Heart right ventricle (tissue), 16 donors: Measurements from ENCODE around the gene ST6GALNAC3. TPM values are rescaled to one million over a fixed set of nuclear protein-coding genes. Genes with fewer than 3 reads are reported as not detected.

Experiments
- ATAC-seq, 8 donors: fragments of 200-7000 bp; cut with Tn5 transposase; one replicate each; pipeline ENCODE4 v1.9.1; 2020; ENCODE audit warnings: mild to moderate bottlenecking in 8 of 8, moderate library complexity in 8 of 8, moderate number of reproducible peaks in 1 of 8
- DNase-seq, 2 donors: peaks; one replicate each; pipeline ENCODE4 v3.0.0-alpha.2; 2020
- H3K27ac ChIP-seq, 10 donors: fragments of 200-600 bp; sonication (generic) in 2 of 10; one replicate each; pipeline versions ENCODE4 v1.5.0 to v1.8.0; 2020 to 2022; ENCODE audit warnings: mild to moderate bottlenecking in 3 of 10
- H3K27me3 ChIP-seq, 7 donors: fragments of 200-600 bp; one replicate each; pipeline ENCODE4 v1.8.0; 2021 to 2022; ENCODE audit warnings: mild to moderate bottlenecking in 2 of 7
- H3K36me3 ChIP-seq, 9 donors: fragments of 200-600 bp; sonication (generic) in 1 of 9; one replicate each; pipeline versions ENCODE4 v1.5.0 to v1.8.0; 2020 to 2022; ENCODE audit warnings: mild to moderate bottlenecking in 2 of 9
- H3K4me1 ChIP-seq, 9 donors: fragments of 200-600 bp; sonication (generic) in 1 of 9; one replicate each; pipeline versions ENCODE4 v1.5.0 to v1.8.0; 2020 to 2022; ENCODE audit warnings: mild to moderate bottlenecking in 4 of 9
- H3K4me3 ChIP-seq, 10 donors: fragments of 200-600 bp; sonication (generic) in 2 of 10; one replicate each; pipeline versions ENCODE4 v1.5.0 to v1.8.0; 2020 to 2022; ENCODE audit warnings: mild to moderate bottlenecking in 7 of 10, moderate library complexity in 2 of 10
- H3K9me3 ChIP-seq, 11 donors: fragments of 200-600 bp in 10 of 11; sonication (generic) in 2 of 11; one replicate each; pipeline versions ENCODE4 v1.5.0 to v1.8.0; 2013 to 2022; ENCODE audit warnings: mild to moderate bottlenecking in 2 of 11, control low read depth in 1 of 11, moderate library complexity in 1 of 11
- CTCF ChIP-seq, 9 donors: fragments of 200-600 bp; sonication (generic) in 2 of 9; IDR thresholded peaks; one replicate each; pipeline versions ENCODE4 v1.5.0 to v1.8.0; 2021 to 2022; ENCODE audit warnings: antibody characterized with exemption in 9 of 9, mild to moderate bottlenecking in 5 of 9, moderate library complexity in 1 of 9
- WGBS, 2 donors: extraction: QIAGEN DNeasy Blood & Tissue Kit; methylation state at CpG; one replicate each; pipeline ENCODE4 v1.1.7; 2013; ENCODE audit warnings: inconsistent platforms in 1 of 2; 5-methylcytosine and 5-hydroxymethylcytosine counted together
- intact Hi-C, 10 donors: fragments of 100-400 bp; cut with DNase I; formaldehyde crosslinking; loops; one replicate each; pipeline versions ENCODE4 v1.11.1 to v1.14.2; 2022
- polyA plus RNA-seq, 2 donors: library from polyadenylated mRNA; stranded (reverse); fragments of 200-250 nt; gene quantifications; one replicate each; pipeline ENCODE4 v1.2.3, GENCODE V29; 2013
- total RNA-seq, 10 donors: library from RNA; stranded (reverse); fragmentation: NEBNext Ultra II Directional in 3 of 10; extraction: Animal tissue kit (Norgen Biotek cat#: 25700) in 3 of 10; gene quantifications; one replicate each; pipeline versions ENCODE4 v1.2.1 to v1.2.4, GENCODE V29; 2021 to 2023
- donor health status: Arrhythmogenic right ventricular cardiomyopathy.
- donor health status: ischemic (EF 13 %, LVEDD 7.1; RV severe dilation, severe dysfunction).
- donor health status: healthy with polysubstance abuse.
- donor health status: DM: no; HTN: yes; CAD: no.
- donor health status: DM: no; HTN: no; CAD: no.
- donor health status: ischemic (EF 25% LVEDD 6.9; RV normal size, moderate dysfunction).
- donor health status: ischemic (EF 25% LVEDD 5.7; RV mildly dilated, moderate dysfunction).
- donor health status: healthy.
- donor health status: DM: yes; HTN: yes; CAD: no.
- donor health status: Ischemic cardiomyopathy.
- donor health status: ischemic (EF 35%, LVEDD 5.7; RV mildly dilated, moderate dysfunction).
- donor health status: nonischemic (EF 11% LVEDD 7.7; RV severe dilation, severe dysfunction).
- donor health status: DM: yes; HTN: yes; CAD: no.
- donor health status: PGD.
- donor health status: ischemic (EF 29% LVEDD 5.4; RV normal size, mild dysfunction).
- donor health status: nonischemic (EF 23%, LVEDD 6.1; RV moderate dilation, normal function).

Gene ST6GALNAC3
- total and polyA plus RNA-seq, 12 donors, result 2.8 to 10.3 (median 4.8) TPM

GRCh38 chr1:76669624-76670315 is 595.2 kb downstream of the ST6GALNAC3 start:
- 90% methylated on average over 3 of the region's 3 CpGs for WGBS, 2 donors
- DNase-seq, result no peak
- H3K4me1 ChIP-seq, result no peaks in the 10 kb centered on the region
- intact Hi-C loops, result no loop called here
- no peaks in the 10 kb centered on the region for H3K36me3 ChIP-seq
- TF ChIP-seq CTCF (IDR thresholded peaks at IDR 0.05), result no peak
- H3K27ac ChIP-seq, result no peak overlapping the region
- no peak for ATAC-seq
- no peak overlapping the region for H3K4me3 ChIP-seq
- H3K9me3 ChIP-seq, result no peaks in the 10 kb centered on the region
- no peaks in the 10 kb centered on the region for H3K27me3 ChIP-seq

GRCh38 chr1:76674689-76675210 is 600.2 kb downstream of the ST6GALNAC3 start:
- Histone ChIP-seq H3K27ac (no peak overlapping the region), H3K36me3 (no peaks in the 10 kb centered on the region), H3K4me1 (no peaks in the 10 kb centered on the region), H3K27me3 (no peaks in the 10 kb centered on the region), H3K9me3 (no peaks in the 10 kb centered on the region), H3K4me3 (no peak overlapping the region)
- intact Hi-C loops, result no loop called here
- WGBS, 2 donors, result 96 to 97% methylated on average over 3 of the region's 3 CpGs
- no peak for TF ChIP-seq CTCF (IDR thresholded peaks at IDR 0.05)
- DNase-seq (no peak), ATAC-seq (no peak)

- TF ChIP-seq CTCF (IDR thresholded peaks at IDR 0.05), result no peak
- Histone ChIP-seq H3K4me3 (no peak overlapping the region), H3K9me3 (no peaks in the 10 kb centered on the region), H3K36me3 (no peaks in the 10 kb centered on the region), H3K27ac (no peak overlapping the region), H3K4me1 (no peaks in the 10 kb centered on the region), H3K27me3 (no peaks in the 10 kb centered on the region)
- 62% methylated on average over 5 of the region's 5 CpGs for WGBS, 2 donors
- intact Hi-C loops, result no loop called here
- no peak for ATAC-seq
- DNase-seq, result no peak
Measured at GRCh38 chr1:76677416-76678405, 603.2 kb downstream of the ST6GALNAC3 start.

GRCh38 chr1:76679534-76680152 is 605.1 kb downstream of the ST6GALNAC3 start:
- H3K27me3 ChIP-seq, result no peaks in the 10 kb centered on the region
- no peaks in the 10 kb centered on the region for H3K36me3 ChIP-seq
- H3K4me1 ChIP-seq, result no peaks in the 10 kb centered on the region
- no peak for DNase-seq
- no peak for ATAC-seq
- WGBS, 2 donors, result 92 to 94% methylated on average over 8 of the region's 8 CpGs
- TF ChIP-seq CTCF (IDR thresholded peaks at IDR 0.05), result no peak
- intact Hi-C loops, result loop anchor here in 1 of 10 donors (5.0 kb wide), 1 partner anchor 1067 kb away; the partner anchor contains the start of gene SLC44A5
- no peak overlapping the region for H3K27ac ChIP-seq
- H3K9me3 ChIP-seq, result no peaks in the 10 kb centered on the region
- no peak overlapping the region for H3K4me3 ChIP-seq
